GM18526 (cell line): ENCODE measurements around the gene TRIM54.
A peak's percentile ranks its signal among the peaks of the same experiment; 100 is the strongest.

ENCODE experiments used
- POLR2A ChIP-seq: IDR thresholded peaks from 3 replicates; pipeline ENCODE4 v1.6.1; 2011; ENCODE audit not compliant: insufficient read length; ENCODE audit errors: extremely low read depth

Gene TRIM54

DNA sequence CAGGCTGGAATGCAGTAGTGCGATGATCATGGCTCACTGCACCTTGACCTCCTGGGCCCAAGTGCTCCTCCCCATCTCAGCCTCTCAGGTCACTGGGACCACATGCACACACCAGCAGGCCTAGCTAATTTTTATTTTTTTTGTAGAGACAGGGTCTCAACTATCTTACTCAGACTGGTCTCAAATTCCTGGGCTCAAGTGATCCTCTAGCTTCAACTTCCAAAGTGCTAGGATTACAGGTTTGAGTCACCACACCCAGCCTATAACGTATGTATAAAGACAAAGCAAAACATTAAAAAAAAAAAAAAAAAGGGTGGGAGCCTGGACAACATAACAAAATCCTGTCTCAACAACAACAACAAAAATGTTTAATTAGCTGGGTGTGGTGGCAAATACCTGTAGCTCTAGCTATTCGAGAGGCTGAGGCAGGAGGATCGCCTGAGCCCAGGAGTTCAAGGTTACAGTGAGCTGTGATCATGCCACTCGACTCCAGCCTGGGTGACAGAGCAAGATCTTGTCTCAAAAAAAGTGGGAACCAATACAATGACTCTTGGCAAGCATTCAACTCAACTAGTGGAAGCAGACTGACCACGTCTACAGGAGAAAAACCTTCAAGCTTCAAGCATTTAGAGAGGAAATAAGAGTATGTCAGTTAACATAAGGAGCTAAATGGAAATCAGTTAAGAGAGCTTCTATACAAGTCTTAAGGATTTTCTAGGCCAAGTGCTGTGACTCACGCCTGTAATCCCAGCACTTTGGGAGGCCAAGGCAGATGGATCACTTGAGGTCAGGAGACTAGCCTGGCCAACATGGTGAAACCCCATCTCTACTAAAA lies 71.8 kb downstream of the TRIM54 start:
- TF ChIP-seq POLR2A, result no peak

DNA sequence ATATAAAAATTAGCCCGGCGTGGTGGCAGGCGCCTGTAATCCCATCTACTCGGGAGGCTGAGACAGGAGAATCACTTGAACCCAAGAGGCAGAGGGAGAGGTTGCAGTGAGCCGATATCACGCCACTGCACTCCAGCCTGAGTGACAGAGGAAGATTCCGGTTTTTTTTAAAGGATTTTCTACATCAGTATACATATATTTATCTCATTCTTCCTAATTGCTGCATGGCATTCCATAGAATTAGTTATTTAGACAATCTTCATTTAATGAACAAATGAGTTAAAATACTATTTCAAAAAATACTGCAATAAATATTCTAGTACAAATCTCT lies 72.3 kb downstream of the TRIM54 start:
- TF ChIP-seq POLR2A, result no peak

DNA sequence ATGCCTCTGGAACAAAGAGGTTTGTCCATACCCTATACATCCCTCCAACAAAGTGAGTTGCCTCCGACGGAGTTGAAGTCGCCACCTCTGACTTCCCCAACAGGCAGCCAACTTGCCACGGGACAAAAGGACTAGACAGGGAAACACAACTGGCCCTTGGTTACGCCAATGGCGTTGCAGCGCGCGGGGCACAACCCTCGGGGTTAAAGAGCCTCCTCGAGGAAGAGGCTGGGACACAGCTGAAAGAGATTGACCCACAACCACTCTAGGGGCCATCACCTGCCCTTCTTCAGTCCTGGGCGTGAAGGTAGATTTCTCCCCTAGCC lies 73.8 kb downstream of the TRIM54 start:
- TF ChIP-seq POLR2A, result no peak

DNA sequence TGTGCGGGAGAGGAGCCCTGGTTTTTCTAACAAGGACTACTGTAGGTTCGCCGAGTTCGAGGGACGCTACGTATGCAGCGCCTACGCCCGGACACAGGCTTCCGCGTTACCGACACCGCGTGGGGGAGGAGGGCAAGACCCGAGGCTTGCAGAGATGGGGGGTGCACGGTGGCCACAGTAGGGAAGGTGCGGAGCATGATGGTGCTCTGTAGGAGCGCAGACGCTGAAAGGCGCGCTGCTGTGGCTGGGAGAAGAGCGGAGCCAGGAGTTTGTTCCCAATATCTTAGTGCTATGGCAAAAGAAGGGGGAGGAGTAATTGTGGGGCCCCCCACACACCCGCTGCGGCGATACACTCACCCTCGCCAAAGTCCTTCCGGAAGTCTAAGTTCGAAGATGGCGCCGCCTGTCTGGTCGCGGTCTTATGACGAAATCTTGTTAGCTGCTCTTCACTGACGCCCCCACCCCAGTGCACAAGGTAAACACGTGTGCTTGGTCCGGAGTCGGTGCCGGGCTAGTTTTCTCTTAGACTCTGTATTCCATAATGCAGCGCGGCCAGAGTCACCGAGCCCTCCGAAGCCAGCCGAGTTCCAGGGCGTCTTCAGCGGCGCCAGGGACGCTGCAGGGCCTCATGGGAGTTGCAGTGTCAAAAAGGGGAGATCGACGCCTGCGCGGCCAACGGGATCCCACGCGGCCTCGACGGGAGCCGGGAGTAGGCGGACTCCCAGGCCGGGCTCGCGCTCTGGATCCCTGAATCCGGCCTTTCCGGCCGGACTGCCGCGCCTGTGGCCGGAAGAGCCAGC lies 74.4 kb downstream of the TRIM54 start, which contains the start of gene GTF3C2:
GTF3C2 (minus strand) TSS at position 383 of the 800 bp plus-strand sequence. CDS start 13,210 bp downstream, outside the sequence.
- peak; percentile 56 for TF ChIP-seq POLR2A
